GM18505 (cell line): Measurements from ENCODE around the gene UPK3A.

Experiments used
- ATAC-seq: cut with Tn5 transposase; IDR thresholded peaks from one replicate; pipeline ENCODE4 v1.9.1; 2021; ENCODE audit not compliant: unreplicated experiment
- POLR2A ChIP-seq: IDR thresholded peaks from 4 replicates; pipeline ENCODE4 v1.6.1; 2011; ENCODE audit warnings: borderline replicate concordance; ENCODE audit not compliant: insufficient read depth, insufficient read length; ENCODE audit errors: extremely low read depth

Gene UPK3A

GRCh38 chr22:45284705-45285262 lies at the start of gene UPK3A:
TSS of gene UPK3A (plus strand) at chr22:45284949. CDS start at chr22:45285014, 65 bp downstream.
- no peak for TF ChIP-seq POLR2A
- no peak for ATAC-seq

GRCh38 chr22:45235101-45235777 lies 49.5 kb upstream of the UPK3A start:
- peak; percentile 57 for ATAC-seq

GRCh38 chr22:45235851-45236342 lies 48.9 kb upstream of the UPK3A start:
- ATAC-seq, result peak; percentile 6
- no peak for TF ChIP-seq POLR2A

More at GRCh38 chr22:45235101-45235777, 49.5 kb upstream of the UPK3A start:
- TF ChIP-seq POLR2A, result peak; percentile 55

GRCh38 chr22:45237065-45237990 lies 47.4 kb upstream of the UPK3A start:
- ATAC-seq, result no peak
- no peak for TF ChIP-seq POLR2A

GRCh38 chr22:45238076-45238956 lies 46.4 kb upstream of the UPK3A start:
- ATAC-seq, result no peak
- no peak for TF ChIP-seq POLR2A

GRCh38 chr22:45238957-45239680 lies 45.6 kb upstream of the UPK3A start:
- ATAC-seq, result no peak

GRCh38 chr22:45239681-45240051 lies 45.1 kb upstream of the UPK3A start:
- no peak for ATAC-seq
- TF ChIP-seq POLR2A, result no peak

More at GRCh38 chr22:45238957-45239680, 45.6 kb upstream of the UPK3A start:
- no peak for TF ChIP-seq POLR2A

- TF ChIP-seq POLR2A, result no peak
- peak; percentile 30 for ATAC-seq
Measured at GRCh38 chr22:45240104-45240809, 44.5 kb upstream of the UPK3A start.

GRCh38 chr22:45240810-45241631 lies 43.7 kb upstream of the UPK3A start, which contains the start of gene KIAA0930:
TSS of gene KIAA0930 (minus strand) at chr22:45240894. CDS start at chr22:45240703, 191 bp downstream.
- peak; percentile 39 for ATAC-seq
- TF ChIP-seq POLR2A, result no peak

- no peak for TF ChIP-seq POLR2A
- ATAC-seq, result no peak
Measured at GRCh38 chr22:45242778-45243191, 42.0 kb upstream of the UPK3A start.

GRCh38 chr22:45244916-45245315 lies 39.8 kb upstream of the UPK3A start:
- no peak for ATAC-seq
- TF ChIP-seq POLR2A, result no peak
